Cerebellar cortex (tissue), 1 donor: ENCODE measurements around the gene ELL.
"Not testable (repeated sequence)": the region's sequence is repeated elsewhere in the genome, so short reads cannot be mapped to it uniquely, and the experiment has no call there.

ENCODE experiments used
- DNase-seq: peaks from one replicate; pipeline ENCODE4 v3.0.0-alpha.2; 2015; ENCODE audit warnings: low spot score

ELL gene

DNA sequence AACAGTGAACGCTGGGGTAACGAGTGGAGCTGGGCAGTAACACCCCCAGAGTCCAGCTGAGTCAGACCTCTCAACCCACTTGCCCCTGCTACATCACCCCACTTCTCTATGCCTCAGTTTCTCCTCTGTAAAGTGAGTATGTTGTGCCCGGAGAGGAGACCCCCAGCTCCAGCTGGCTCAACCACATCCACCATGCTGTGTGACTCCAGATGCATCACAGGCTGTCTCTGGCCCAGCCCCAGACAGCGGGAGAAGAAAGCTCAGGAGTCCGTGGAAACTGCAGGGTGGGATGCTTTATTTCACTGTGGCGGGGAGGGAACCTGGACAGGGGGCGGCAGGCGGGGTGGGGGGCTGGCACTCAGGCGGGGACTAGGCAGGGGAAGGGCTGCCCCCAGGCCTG lies 9.6 kb upstream of the ELL start:
- no peak for DNase-seq

GRCh38 chr19:18529782-18530181 lies 7.9 kb upstream of the ELL start:
- no peak for DNase-seq

DNA sequence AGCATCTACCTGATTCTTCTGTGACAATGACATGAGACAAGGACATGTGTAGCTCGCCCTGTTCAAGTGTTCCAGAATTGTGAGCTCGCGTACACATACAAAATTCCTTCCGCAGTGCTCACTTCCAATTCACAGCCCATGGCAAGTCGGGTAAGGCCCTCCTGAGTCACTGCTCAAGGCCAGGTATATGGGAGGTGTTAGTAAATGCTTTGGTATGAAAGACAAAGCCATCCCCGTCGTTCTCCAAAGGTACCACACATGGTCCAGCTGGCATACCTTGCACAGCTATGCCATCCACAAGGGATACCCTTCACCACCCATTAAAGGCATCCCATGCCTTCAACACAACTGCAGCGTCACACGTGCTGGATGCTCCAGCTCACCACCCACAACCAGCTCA lies 4.4 kb upstream of the ELL start:
- DNase-seq, result no peak

DNA sequence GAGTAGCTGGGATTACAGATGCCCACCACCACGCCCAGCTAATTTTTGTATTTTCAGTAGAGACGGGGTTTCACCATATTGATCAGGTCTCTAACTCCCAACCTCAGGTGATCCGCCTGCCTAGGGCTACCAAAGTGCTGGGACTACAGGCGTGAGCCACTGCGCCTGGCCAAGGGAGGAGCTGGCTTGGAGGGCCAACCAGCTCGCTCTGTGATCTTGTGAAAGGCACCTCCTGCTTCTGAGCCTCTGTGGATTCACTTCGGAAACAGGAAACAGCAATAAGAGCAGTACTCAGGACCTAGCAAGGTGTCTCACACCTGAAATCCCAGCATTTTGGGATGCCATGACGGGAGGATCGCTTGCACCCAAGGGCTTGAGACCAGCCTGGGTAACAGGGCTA lies 2.0 kb upstream of the ELL start:
- no peak for DNase-seq

DNA sequence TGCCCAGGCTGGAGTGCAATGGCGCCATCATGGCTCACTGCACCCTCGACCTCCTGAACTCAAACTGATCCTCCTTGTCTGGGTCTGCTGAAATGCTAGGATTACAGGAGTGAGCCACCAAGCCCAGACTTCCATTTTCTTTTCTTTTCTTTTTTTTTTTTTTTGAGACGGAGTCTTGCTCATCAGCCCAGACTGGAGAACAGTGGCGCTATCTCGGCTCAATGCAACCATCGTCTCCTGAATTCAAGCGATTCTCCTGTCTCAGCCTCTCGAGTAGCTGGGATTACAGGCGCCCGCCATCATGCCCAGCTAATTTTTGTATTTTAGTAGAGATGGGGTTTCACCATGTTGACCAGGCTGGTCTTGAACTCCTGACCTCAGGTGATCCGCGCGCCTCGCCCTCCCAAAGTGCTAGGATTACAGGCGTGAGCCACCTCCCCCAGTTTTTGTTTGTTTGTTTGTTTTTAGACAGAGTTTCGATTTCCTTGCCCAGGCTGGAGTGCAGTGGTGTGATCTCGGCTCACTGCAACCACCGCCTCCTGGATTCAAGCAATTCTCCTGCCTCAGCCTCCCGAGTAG lies 1.1 kb upstream of the ELL start:
- not testable (repeated sequence) for DNase-seq

- DNase-seq, result peak; percentile 100
These were observed 423 bp upstream of the ELL start for GRCh38 chr19:18522124-18522861.

GRCh38 chr19:18520848-18521691 lies 800 bp downstream of the ELL start:
- no peak for DNase-seq

GRCh38 chr19:18519962-18520847 lies 1.7 kb downstream of the ELL start:
- DNase-seq, result peak; percentile 80

DNA sequence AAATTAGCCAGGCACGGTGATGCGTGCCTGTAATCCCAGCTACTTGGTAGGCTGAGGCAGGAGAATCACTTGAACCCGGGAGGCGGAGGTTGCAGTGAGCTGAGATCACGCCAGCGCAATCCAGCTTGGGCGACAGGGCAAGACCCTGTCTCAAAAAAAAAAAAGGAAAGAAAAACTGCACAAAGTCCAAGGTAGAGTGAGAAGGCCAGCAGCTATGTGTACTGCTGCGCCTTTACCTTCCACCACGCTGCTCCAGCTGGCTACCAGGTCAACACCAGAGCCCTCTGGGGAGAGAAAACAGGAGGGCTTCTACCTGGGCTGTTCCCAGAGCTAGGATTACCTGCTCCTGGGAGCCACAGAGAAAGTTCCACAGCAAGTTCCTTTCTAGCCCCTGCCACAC lies 3.2 kb downstream of the ELL start:
- DNase-seq, result no peak

DNA sequence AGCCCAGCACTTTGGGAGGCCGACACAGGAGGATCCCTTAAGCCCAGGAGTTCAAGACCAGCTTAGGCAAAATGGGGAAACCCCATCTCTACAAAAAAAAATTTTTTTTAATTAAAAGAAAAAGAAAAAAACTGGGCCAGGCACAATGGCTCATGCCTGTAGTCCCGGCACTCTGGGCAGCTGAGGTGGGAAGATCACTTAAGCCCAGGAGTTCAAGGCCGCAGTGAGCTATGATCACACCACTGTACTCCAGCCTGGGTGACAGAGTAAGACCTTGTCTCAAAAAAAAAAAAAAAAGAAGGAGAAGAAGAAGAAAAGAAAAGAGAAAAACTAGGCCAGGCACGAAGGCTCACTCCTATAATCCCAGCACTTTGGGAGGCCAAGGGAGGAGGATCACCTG lies 4.3 kb downstream of the ELL start:
- no peak for DNase-seq

- DNase-seq, result no peak
These were observed 5.9 kb downstream of the ELL start for GRCh38 chr19:18515959-18516358.

DNA sequence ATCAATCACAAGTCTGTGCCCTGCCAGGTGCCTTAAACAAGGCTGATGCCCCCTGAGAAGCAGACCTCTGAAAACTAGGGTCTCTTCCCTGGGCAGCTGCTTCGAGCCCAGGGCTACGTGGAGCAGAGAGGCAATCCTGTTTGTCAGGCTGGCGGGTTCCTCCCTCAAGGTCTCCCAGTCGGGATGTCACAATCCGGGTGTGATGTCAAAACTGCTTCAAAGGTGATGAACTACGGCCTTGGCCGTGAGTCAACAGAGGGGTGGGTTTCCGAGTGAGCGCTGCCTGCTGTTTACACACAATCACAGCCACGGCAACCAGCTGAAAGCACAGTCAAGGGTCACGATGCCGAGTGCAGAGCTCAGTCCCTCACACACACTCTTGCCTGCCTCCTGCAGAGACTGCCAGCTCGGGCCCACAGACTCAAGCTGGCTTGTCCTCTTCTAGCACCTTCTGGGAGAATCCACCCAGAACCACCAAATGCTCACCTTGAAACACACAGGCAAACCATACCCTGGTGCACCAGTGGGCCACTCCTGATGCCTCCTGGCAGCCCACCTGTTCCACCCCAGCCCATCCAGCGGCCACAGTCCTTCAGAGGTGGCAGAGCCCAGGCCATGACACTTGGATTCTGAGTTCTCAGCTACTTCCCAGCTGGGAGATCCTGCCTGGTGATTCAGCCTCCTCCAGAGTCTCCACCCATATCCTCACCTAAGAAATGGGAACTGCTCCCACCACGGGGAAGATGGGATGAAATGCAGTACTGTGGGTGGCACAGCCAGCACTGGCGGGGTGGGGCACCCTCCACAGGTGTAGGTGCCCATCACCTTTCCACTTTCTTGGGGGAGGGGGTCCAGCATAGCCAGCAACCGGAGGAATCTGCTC lies 6.8 kb downstream of the ELL start:
- no peak for DNase-seq

- peak; percentile 66 for DNase-seq
These were observed 8.0 kb downstream of the ELL start for GRCh38 chr19:18513868-18514267.

GRCh38 chr19:18510216-18510615 lies 11.7 kb downstream of the ELL start:
- DNase-seq, result no peak

- no peak for DNase-seq
These were observed 13.3 kb downstream of the ELL start for GRCh38 chr19:18508585-18508984.

GRCh38 chr19:18507727-18508440 lies 14.0 kb downstream of the ELL start:
- DNase-seq, result no peak

DNA sequence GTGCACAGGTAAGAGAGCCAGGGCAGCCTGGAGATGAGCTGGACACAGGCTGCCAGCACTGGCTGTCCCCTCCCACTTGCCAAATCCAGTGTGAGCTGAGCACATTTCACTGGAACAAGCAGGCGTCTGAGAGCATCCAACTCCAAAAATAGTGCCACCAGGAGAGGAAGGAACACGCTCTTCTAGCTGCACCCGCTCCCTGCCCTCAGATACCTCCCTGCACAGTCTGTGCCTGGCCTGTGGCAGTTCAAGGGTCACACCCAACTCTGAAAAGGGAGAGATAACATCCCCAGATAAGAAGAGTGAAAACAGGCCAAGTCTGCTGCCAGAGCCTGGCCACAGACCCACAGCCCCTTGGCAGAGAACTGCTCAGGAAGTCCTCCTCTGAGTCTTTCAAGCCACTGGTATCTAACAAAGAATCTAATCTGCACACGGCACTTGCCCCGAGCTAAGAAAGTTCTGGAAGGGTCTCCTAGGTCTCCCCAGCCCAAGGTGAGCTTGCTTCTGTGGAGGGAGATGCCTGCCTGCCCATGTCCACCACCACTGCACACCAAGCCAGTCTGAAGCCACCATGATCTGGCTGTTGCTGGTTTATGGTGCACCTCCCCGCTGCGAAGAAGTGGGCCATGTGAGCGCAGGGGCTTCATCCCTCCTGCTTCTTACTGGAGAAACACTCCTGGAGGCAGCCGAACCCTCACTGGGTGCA lies 14.7 kb downstream of the ELL start:
- peak; percentile 98 for DNase-seq

GRCh38 chr19:18506101-18506930 lies 15.6 kb downstream of the ELL start:
- no peak for DNase-seq
